ENCODE measurements around the gene ERI2. TPM values are rescaled to one million over a fixed set of nuclear protein-coding genes. Genes with fewer than 3 reads are reported as not detected.

ERI2 gene
- total and polyA plus RNA-seq, 2 of the 13 experiments (the other 11 are each of a cell fraction or from before 2014, with no cell fraction given) = 17.4 to 41.3 TPM

GRCh38 chr16:20763461-20764232, 42.6 kb downstream of the ERI2 start, which contains the start of gene ACSM3 (continued):
- TF ChIP-seq TBL1XR1 (IDR thresholded peaks at IDR 0.05; ENCODE audit: borderline replicate concordance, low read length, partially characterized antibody) = no peak
- TF ChIP-seq IRX3 (CRISPR knock-in tag; IDR thresholded peaks at IDR 0.05; ENCODE audit: borderline replicate concordance, low read depth) = no peak
- TF ChIP-seq KDM5A (IDR thresholded peaks at IDR 0.05; ENCODE audit: borderline replicate concordance, low read length) = no peak
- TF ChIP-seq MAFK (conservative IDR thresholded peaks at IDR 0.05 in 1 of 2, IDR thresholded peaks at IDR 0.05 in 1 of 2; ENCODE audit: low read length in 2 of 2) = no peak
- no peak for TF ChIP-seq RCOR2 (CRISPR knock-in tag; IDR thresholded peaks at IDR 0.05)
- no peak for TF ChIP-seq ZNF276 (CRISPR knock-in tag; IDR thresholded peaks at IDR 0.05; ENCODE audit: low read depth)
- no peak for TF ChIP-seq ZKSCAN1 (IDR thresholded peaks at IDR 0.05; ENCODE audit: low read length)
- TF ChIP-seq, protein P1, sequence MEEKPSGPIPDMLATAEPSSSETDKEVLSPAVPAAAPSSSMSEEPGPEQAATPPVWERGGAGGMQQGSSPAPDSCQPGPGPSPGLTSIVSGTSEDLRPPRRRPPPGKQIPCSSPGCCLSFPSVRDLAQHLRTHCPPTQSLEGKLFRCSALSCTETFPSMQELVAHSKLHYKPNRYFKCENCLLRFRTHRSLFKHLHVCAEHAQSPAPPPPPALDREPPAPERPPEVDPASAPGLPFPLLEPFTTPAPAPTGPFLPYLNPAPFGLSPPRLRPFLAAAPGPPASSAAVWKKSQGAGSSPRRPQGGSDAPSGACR (CRISPR knock-in tag; IDR thresholded peaks at IDR 0.05) = no peak
- TF ChIP-seq SP5 (CRISPR knock-in tag; IDR thresholded peaks at IDR 0.05; ENCODE audit: borderline replicate concordance, low read depth) = peak; percentile 81
- no peak for TF ChIP-seq ZNF644 (CRISPR knock-in tag; IDR thresholded peaks at IDR 0.05; ENCODE audit: low read depth)
- no peak for TF ChIP-seq KAT7 (CRISPR knock-in tag; IDR thresholded peaks at IDR 0.05; ENCODE audit: borderline replicate concordance)
- peak; percentile 81; the same call in 1 of the 2 replicates for TF ChIP-seq ZNF337 (CRISPR knock-in tag; IDR thresholded peaks at IDR 0.05; ENCODE audit: borderline replicate concordance, low read depth)
- peak; percentile 31; the same call in 1 of the 2 replicates for TF ChIP-seq ZFP1 (CRISPR knock-in tag; IDR thresholded peaks at IDR 0.05)
- TF ChIP-seq CSRNP1 (CRISPR knock-in tag; IDR thresholded peaks at IDR 0.05) = no peak
- TF ChIP-seq, protein P2, sequence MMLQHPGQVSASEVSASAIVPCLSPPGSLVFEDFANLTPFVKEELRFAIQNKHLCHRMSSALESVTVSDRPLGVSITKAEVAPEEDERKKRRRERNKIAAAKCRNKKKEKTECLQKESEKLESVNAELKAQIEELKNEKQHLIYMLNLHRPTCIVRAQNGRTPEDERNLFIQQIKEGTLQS (CRISPR knock-in tag; IDR thresholded peaks at IDR 0.05) = no peak
- no peak for TF ChIP-seq ZNF747 (CRISPR knock-in tag; IDR thresholded peaks at IDR 0.05; ENCODE audit: borderline replicate concordance)
- TF ChIP-seq ZNF317 (CRISPR knock-in tag; IDR thresholded peaks at IDR 0.05) = no peak
- TF ChIP-seq MXI1 (IDR thresholded peaks at IDR 0.05; ENCODE audit: borderline replicate concordance, low read depth, low read length) = peak; percentile 44; the same call in 1 of the 3 replicates
- no peak for TF ChIP-seq FIP1L1 (IDR thresholded peaks at IDR 0.05; ENCODE audit: borderline replicate concordance, insufficient read depth, low read depth, low read length)
- no peak for TF ChIP-seq ZNF7 (CRISPR knock-in tag; IDR thresholded peaks at IDR 0.05)
- TF ChIP-seq FOXC1 (CRISPR knock-in tag; IDR thresholded peaks at IDR 0.05; ENCODE audit: borderline replicate concordance) = no peak
- no peak for TF ChIP-seq NRL (CRISPR knock-in tag; IDR thresholded peaks at IDR 0.05; ENCODE audit: borderline replicate concordance)
- TF ChIP-seq ZNF879 (CRISPR knock-in tag; IDR thresholded peaks at IDR 0.05) = no peak
- TF ChIP-seq ZNF343 (CRISPR knock-in tag; IDR thresholded peaks at IDR 0.05) = no peak
- no peak for TF ChIP-seq ZC3H4 (CRISPR knock-in tag; IDR thresholded peaks at IDR 0.05; ENCODE audit: borderline replicate concordance)
- no peak for TF ChIP-seq ZNF615 (CRISPR knock-in tag; IDR thresholded peaks at IDR 0.05; ENCODE audit: borderline replicate concordance)
- no peak for TF ChIP-seq TMF1 (CRISPR knock-in tag; IDR thresholded peaks at IDR 0.05; ENCODE audit: low read depth)

Measured in HepG2 (cell line).